Neuronal stem cell (in vitro differentiated cells): ENCODE data around the gene LRRTM4.

ENCODE experiments used
- DNase-seq: peaks from one replicate; pipeline ENCODE4 v3.0.0-alpha.2; 2013; ENCODE audit warnings: low spot score
- H2AFZ ChIP-seq: one replicate; pipeline ENCODE4 v1.6.1; 2013; ENCODE audit warnings: mild to moderate bottlenecking, low read length, inconsistent platforms
- H2AK5ac ChIP-seq: 2 replicates; pipeline ENCODE4 v1.6.1; 2013; ENCODE audit warnings: low read depth, mild to moderate bottlenecking, inconsistent platforms, low read length, moderate library complexity, mixed read lengths
- H2BK120ac ChIP-seq: 2 replicates; pipeline ENCODE4 v1.6.1; 2013; ENCODE audit warnings: low read depth, mild to moderate bottlenecking, inconsistent platforms, low read length, moderate library complexity, mixed read lengths
- H2BK12ac ChIP-seq: one replicate; pipeline ENCODE4 v1.6.1; 2013; ENCODE audit warnings: low read length, inconsistent platforms
- H2BK15ac ChIP-seq: 2 replicates; pipeline ENCODE4 v1.6.1; 2013; ENCODE audit warnings: mild to moderate bottlenecking, low read length, inconsistent platforms, mixed read lengths
- H2BK5ac ChIP-seq: one replicate; pipeline ENCODE4 v1.6.1; 2013; ENCODE audit warnings: inconsistent platforms, mild to moderate bottlenecking, low read length, moderate library complexity
- H3K14ac ChIP-seq: one replicate; pipeline ENCODE4 v1.6.1; 2013; ENCODE audit warnings: low read length, inconsistent platforms
- H3K18ac ChIP-seq: 2 replicates; pipeline ENCODE4 v1.6.1; 2013; ENCODE audit warnings: low read length, inconsistent platforms
- H3K23ac ChIP-seq: 2 replicates; pipeline ENCODE4 v1.6.1; 2013; ENCODE audit warnings: low read depth, mild to moderate bottlenecking, mixed read lengths, low read length, inconsistent platforms; ENCODE audit not compliant: poor library complexity
- H3K27ac ChIP-seq: replicated peaks from 3 replicates; pipeline ENCODE4 v1.5.1; 2013; ENCODE audit warnings: low read length, inconsistent platforms
- H3K27me3 ChIP-seq, 3 experiments: 2 replicates each; pipeline ENCODE4 v1.6.1; 2013; ENCODE audit warnings: low read length in 3 of 3, mild to moderate bottlenecking in 2 of 3, inconsistent platforms in 1 of 3, low read depth in 1 of 3, mixed read lengths in 1 of 3, moderate library complexity in 1 of 3; ENCODE audit not compliant: control insufficient read depth in 3 of 3, insufficient read depth in 3 of 3
- H3K36me3 ChIP-seq, 2 donors: replicated peaks in 1 of 2; 2 replicates each; pipeline ENCODE4 v1.6.1; 2013; ENCODE audit warnings: low read length in 2 of 2; ENCODE audit not compliant: control insufficient read depth in 2 of 2, insufficient read depth in 2 of 2
- H3K4ac ChIP-seq: 2 replicates; pipeline ENCODE4 v1.6.1; 2013; ENCODE audit warnings: inconsistent platforms, mild to moderate bottlenecking, low read length, moderate library complexity
- H3K4me1 ChIP-seq, 2 donors: 1 replicate in 1 of 2; 2 replicates in 1 of 2; pipeline ENCODE4 v1.6.1; 2013; ENCODE audit warnings: low read length in 2 of 2, low read depth in 1 of 2; ENCODE audit not compliant: control insufficient read depth in 2 of 2, insufficient read depth in 1 of 2
- H3K4me2 ChIP-seq: one replicate; pipeline ENCODE4 v1.6.1; 2013; ENCODE audit warnings: mild to moderate bottlenecking, low read length, inconsistent platforms; ENCODE audit not compliant: insufficient read depth, poor library complexity, severe bottlenecking
- H3K4me3 ChIP-seq, 2 donors: 2 replicates each; pipeline ENCODE4 v1.5.1; 2013; ENCODE audit warnings: low read length in 2 of 2, mild to moderate bottlenecking in 2 of 2, inconsistent platforms in 1 of 2, moderate library complexity in 1 of 2
- H3K79me1 ChIP-seq: one replicate; pipeline ENCODE4 v1.6.1; 2013; ENCODE audit warnings: low read depth, mild to moderate bottlenecking, inconsistent platforms, low read length, moderate library complexity
- H3K9ac ChIP-seq: one replicate; pipeline ENCODE4 v1.6.1; 2013; ENCODE audit warnings: mild to moderate bottlenecking, low read depth, low read length, inconsistent platforms; ENCODE audit not compliant: poor library complexity
- H3K9me3 ChIP-seq, 2 donors: replicated peaks in 1 of 2; 2 replicates each; pipeline versions ENCODE3 to v1.6.1; 2013; ENCODE audit warnings: low read length in 2 of 2, mild to moderate bottlenecking in 2 of 2, inconsistent platforms in 1 of 2, low read depth in 1 of 2, mixed read lengths in 1 of 2, moderate library complexity in 1 of 2; ENCODE audit not compliant: control insufficient read depth in 2 of 2, insufficient read depth in 1 of 2
- H4K8ac ChIP-seq: one replicate; pipeline ENCODE4 v1.6.1; 2013; ENCODE audit warnings: low read depth, mild to moderate bottlenecking, inconsistent platforms, low read length, moderate library complexity
- H4K91ac ChIP-seq: one replicate; pipeline ENCODE4 v1.6.1; 2013; ENCODE audit warnings: low read length, low read depth, mild to moderate bottlenecking, inconsistent platforms; ENCODE audit not compliant: poor library complexity
- WGBS, 2 donors: extraction: QIAGEN DNeasy Blood & Tissue Kit; methylation state at CpG; one replicate each; pipeline ENCODE4 v1.1.7; 2013; ENCODE audit warnings: missing lambda C conversion rate in 2 of 2, mixed read lengths in 1 of 2; ENCODE audit not compliant: insufficient read length in 2 of 2, insufficient replicate concordance in 1 of 2; ENCODE audit errors: extremely low coverage in 2 of 2; 5-methylcytosine and 5-hydroxymethylcytosine counted together

LRRTM4 gene

DNA sequence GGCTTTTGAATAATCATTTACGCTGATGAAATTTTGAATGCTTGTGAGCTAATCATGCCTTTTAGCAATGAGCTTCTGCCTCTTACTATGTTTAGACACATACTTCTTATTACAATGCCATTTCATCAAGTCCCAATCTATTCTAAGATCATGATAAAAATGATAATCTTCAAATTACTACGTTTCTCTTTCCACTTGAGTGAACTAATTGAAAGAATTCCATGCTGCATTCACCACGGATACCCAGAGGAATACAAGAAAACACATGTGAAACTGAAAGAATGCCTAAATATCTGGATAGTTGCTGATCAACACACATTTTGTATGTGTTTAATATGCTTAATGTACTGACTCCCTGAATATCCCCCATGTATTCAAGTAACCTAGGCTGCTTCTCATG is 62.3 kb downstream of the LRRTM4 start:
- H4K91ac ChIP-seq = no peak overlapping the region
- H3K4me1 ChIP-seq = peaks cover 0 to 6% of the 10 kb centered on the region in 2 donors
- H2AK5ac ChIP-seq = no peak overlapping the region
- H2BK12ac ChIP-seq = no peak overlapping the region
- WGBS, 2 donors = no CpG with 5 or more reads among the region's 3 CpGs
- H2AFZ ChIP-seq = no peak overlapping the region
- H3K4me3 ChIP-seq = no peak overlapping the region
- no peak overlapping the region for H3K9ac ChIP-seq
- H3K27me3 ChIP-seq = no peaks in the 10 kb centered on the region
- no peak overlapping the region for H4K8ac ChIP-seq
- H3K4ac ChIP-seq = no peak overlapping the region
- H3K14ac ChIP-seq = no peak overlapping the region
- no peaks in the 10 kb centered on the region for H3K79me1 ChIP-seq
- H2BK120ac ChIP-seq = no peak overlapping the region
- no peaks in the 10 kb centered on the region for H3K9me3 ChIP-seq
- H3K36me3 ChIP-seq = no peaks in the 10 kb centered on the region
- H3K18ac ChIP-seq = no peak overlapping the region
- H3K27ac ChIP-seq = no peak overlapping the region
- no peak overlapping the region for H2BK15ac ChIP-seq
- H3K4me2 ChIP-seq = no peak overlapping the region
- no peak overlapping the region for H2BK5ac ChIP-seq
- no peak for DNase-seq
- H3K23ac ChIP-seq = no peak overlapping the region

- H3K23ac ChIP-seq = no peak overlapping the region
- no peak overlapping the region for H2BK120ac ChIP-seq
- H2BK15ac ChIP-seq = no peak overlapping the region
- H3K4ac ChIP-seq = no peak overlapping the region
- H3K4me1 ChIP-seq = peaks cover 0 to 6% of the 10 kb centered on the region in 2 donors
- H3K27me3 ChIP-seq = no peaks in the 10 kb centered on the region
- no CpG with 5 or more reads among the region's 3 CpGs for WGBS, 2 donors
- no peak overlapping the region for H3K4me2 ChIP-seq
- H3K9ac ChIP-seq = no peak overlapping the region
- H3K27ac ChIP-seq = no peak overlapping the region
- DNase-seq = no peak
- no peak overlapping the region for H3K4me3 ChIP-seq
- H4K91ac ChIP-seq = no peak overlapping the region
- no peaks in the 10 kb centered on the region for H3K9me3 ChIP-seq
- H2AK5ac ChIP-seq = no peak overlapping the region
- no peak overlapping the region for H2AFZ ChIP-seq
- H2BK5ac ChIP-seq = no peak overlapping the region
- H3K36me3 ChIP-seq = no peaks in the 10 kb centered on the region
- no peak overlapping the region for H3K18ac ChIP-seq
- H3K14ac ChIP-seq = no peak overlapping the region
- no peak overlapping the region for H2BK12ac ChIP-seq
- H4K8ac ChIP-seq = no peak overlapping the region
- H3K79me1 ChIP-seq = no peaks in the 10 kb centered on the region
Observed at GRCh38 chr2:77458216-77458615, 64.0 kb downstream of the LRRTM4 start.

GRCh38 chr2:77457665-77458064 is 64.5 kb downstream of the LRRTM4 start:
- H3K14ac ChIP-seq = no peak overlapping the region
- H4K8ac ChIP-seq = no peak overlapping the region
- WGBS, 2 donors = no CpG with 5 or more reads among the region's 1 CpG
- no peak overlapping the region for H3K4ac ChIP-seq
- no peak overlapping the region for H2BK5ac ChIP-seq
- no peak overlapping the region for H2BK15ac ChIP-seq
- H3K9me3 ChIP-seq = no peaks in the 10 kb centered on the region
- no peak overlapping the region for H4K91ac ChIP-seq
- H3K23ac ChIP-seq = no peak overlapping the region
- no peak for DNase-seq
- H2BK120ac ChIP-seq = no peak overlapping the region
- no peak overlapping the region for H3K4me3 ChIP-seq
- no peak overlapping the region for H3K4me2 ChIP-seq
- H2BK12ac ChIP-seq = no peak overlapping the region
- peaks cover 0 to 6% of the 10 kb centered on the region in 2 donors for H3K4me1 ChIP-seq
- H3K9ac ChIP-seq = no peak overlapping the region
- H3K36me3 ChIP-seq = no peaks in the 10 kb centered on the region
- no peak overlapping the region for H3K27ac ChIP-seq
- H3K18ac ChIP-seq = no peak overlapping the region
- H3K79me1 ChIP-seq = no peaks in the 10 kb centered on the region
- no peak overlapping the region for H2AK5ac ChIP-seq
- H2AFZ ChIP-seq = no peak overlapping the region
- no peaks in the 10 kb centered on the region for H3K27me3 ChIP-seq

DNA sequence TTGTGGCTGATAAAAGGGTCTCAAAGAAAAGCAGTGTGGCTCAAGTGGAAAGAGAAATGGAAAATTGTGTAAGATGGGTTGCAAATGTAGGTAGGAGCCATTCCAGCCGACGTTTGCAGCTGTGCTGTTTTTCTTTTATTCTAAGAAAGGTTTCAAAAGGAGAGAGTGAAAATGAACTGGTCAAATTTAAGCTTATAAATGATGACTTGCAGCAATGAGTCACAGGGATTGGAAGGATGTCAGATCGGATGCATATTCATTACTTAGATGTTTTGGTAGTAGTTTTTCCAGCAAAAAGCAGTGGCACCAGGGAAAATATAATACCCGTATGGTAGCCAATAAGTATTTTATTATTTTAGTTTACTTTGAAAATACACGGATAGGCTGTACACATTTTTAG is 79.1 kb downstream of the LRRTM4 start:
- no CpG with 5 or more reads among the region's 5 CpGs for whole genome bisulfite sequencing, 2 donors
- H2BK5ac ChIP-seq = no peak overlapping the region
- no peak overlapping the region for H3K18ac ChIP-seq
- no peak overlapping the region for H3K9ac ChIP-seq
- no peaks in the 10 kb centered on the region for H3K9me3 ChIP-seq
- no peak overlapping the region for H3K4ac ChIP-seq
- H3K4me3 ChIP-seq = no peak overlapping the region
- H3K14ac ChIP-seq = no peak overlapping the region
- no peak overlapping the region for H2BK15ac ChIP-seq
- H3K4me1 ChIP-seq = no peaks in the 10 kb centered on the region
- no peak overlapping the region for H2AK5ac ChIP-seq
- no peak overlapping the region for H4K91ac ChIP-seq
- no peak overlapping the region for H2AFZ ChIP-seq
- no peaks in the 10 kb centered on the region for H3K36me3 ChIP-seq
- H3K27ac ChIP-seq = no peak overlapping the region
- no peaks in the 10 kb centered on the region for H3K27me3 ChIP-seq
- no peak overlapping the region for H2BK120ac ChIP-seq
- H4K8ac ChIP-seq = no peak overlapping the region
- no peaks in the 10 kb centered on the region for H3K79me1 ChIP-seq
- H3K4me2 ChIP-seq = no peak overlapping the region
- no peak overlapping the region for H2BK12ac ChIP-seq
- DNase-seq = no peak
- no peak overlapping the region for H3K23ac ChIP-seq
